SK-N-SH (cell line): ENCODE results near the gene ARHGAP8. TPM values are rescaled to one million over a fixed set of nuclear protein-coding genes. Genes with fewer than 3 reads are reported as not detected.

Source experiments
- CTCF ChIA-PET: fragments of 300-600, 350-600 bp; formaldehyde crosslinking; extraction: SDS; loops from one replicate; lab custom pipeline; 2021; lab: Yijun Ruan, JAX
- POLR2A ChIA-PET: fragments of 350-600 bp; sonication (Branson Sonifier 250); formaldehyde crosslinking; extraction: SDS; loops from one replicate; lab custom pipeline; 2020; ENCODE audit warnings: antibody characterized with exemption, inconsistent platforms; lab: Yijun Ruan, JAX
- DNase-seq: peaks from one replicate; pipeline ENCODE4 v3.0.0; 2012
- H2AFZ ChIP-seq: fragments of 200-600 bp; sonication (generic); 2 replicates; pipeline ENCODE4 v1.8.1; 2016; ENCODE audit warnings: antibody characterized with exemption, mild to moderate bottlenecking, low read depth
- H3F3A ChIP-seq: fragments of 200-600 bp; sonication (generic); replicated peaks from 2 replicates; pipeline ENCODE3; 2016; ENCODE audit warnings: antibody characterized with exemption, mild to moderate bottlenecking; ENCODE audit not compliant: insufficient read depth
- H3K27ac ChIP-seq, 2 experiments: fragments of 200-500 bp in 1 of 2; fragments of 200-600 bp in 1 of 2; sonication (Bioruptor generic) in 1 of 2; sonication (generic), shearing (Covaris generic) in 1 of 2; 2 replicates each; pipeline versions ENCODE4 v1.5.1 to v1.6.1; 2014 to 2016; ENCODE audit warnings: low read depth in 2 of 2, inconsistent platforms in 1 of 2, low read length in 1 of 2, mild to moderate bottlenecking in 1 of 2, mixed read lengths in 1 of 2
- H3K27me3 ChIP-seq: fragments of 200-600 bp; sonication (generic), shearing (Covaris generic); 2 replicates; pipeline ENCODE4 v1.6.1; 2016; ENCODE audit warnings: mixed run types; ENCODE audit not compliant: insufficient read depth
- H3K36me3 ChIP-seq, 2 experiments: fragments of 200-500 bp in 1 of 2; fragments of 200-600 bp in 1 of 2; sonication (Bioruptor generic) in 1 of 2; sonication (generic) in 1 of 2; replicated peaks in 1 of 2; 2 replicates each; pipeline versions ENCODE3 to v1.5.1; 2014 to 2016; ENCODE audit warnings: low read length in 1 of 2, mild to moderate bottlenecking in 1 of 2; ENCODE audit not compliant: insufficient read depth in 2 of 2, control insufficient read depth in 1 of 2
- H3K4me1 ChIP-seq, 2 experiments: fragments of 200-500 bp in 1 of 2; fragments of 200-600 bp in 1 of 2; sonication (Bioruptor generic) in 1 of 2; sonication (generic), shearing (Covaris generic) in 1 of 2; 2 replicates each; pipeline versions ENCODE4 v1.5.1 to v1.6.1; 2014 to 2016; ENCODE audit warnings: low read depth in 1 of 2, low read length in 1 of 2, mixed run types in 1 of 2; ENCODE audit not compliant: insufficient read depth in 2 of 2, control insufficient read depth in 1 of 2
- H3K4me2 ChIP-seq: fragments of 200-600 bp; sonication (generic), shearing (Covaris generic); 2 replicates; pipeline ENCODE4 v1.6.1; 2017; ENCODE audit warnings: mixed run types
- H3K4me3 ChIP-seq, 2 experiments: fragments of 200-500 bp in 1 of 2; fragments of 200-600 bp in 1 of 2; sonication (Bioruptor generic) in 1 of 2; sonication (generic), shearing (Covaris generic) in 1 of 2; 2 replicates each; pipeline versions ENCODE4 v1.5.1 to v1.8.1; 2014 to 2016; ENCODE audit warnings: low read depth in 2 of 2, inconsistent platforms in 1 of 2, low read length in 1 of 2, mild to moderate bottlenecking in 1 of 2, mixed read lengths in 1 of 2, moderate library complexity in 1 of 2
- H3K79me2 ChIP-seq: fragments of 200-600 bp; sonication (generic); 2 replicates; pipeline ENCODE4 v1.8.1; 2017; ENCODE audit warnings: mild to moderate bottlenecking; ENCODE audit not compliant: insufficient read depth
- H3K9ac ChIP-seq: fragments of 200-600 bp; sonication (generic); 2 replicates; pipeline ENCODE4 v1.6.1; 2017; ENCODE audit warnings: mixed run types
- H3K9me2 ChIP-seq: fragments of 200-600 bp; sonication (generic); 2 replicates; pipeline ENCODE4 v1.6.1; 2017; ENCODE audit warnings: mixed run types
- H3K9me3 ChIP-seq: fragments of 200-600 bp; sonication (generic); 2 replicates; pipeline ENCODE4 v1.6.1; 2017; ENCODE audit warnings: mixed run types, mild to moderate bottlenecking, moderate library complexity
- H4K20me1 ChIP-seq: fragments of 200-600 bp; sonication (generic); 2 replicates; pipeline ENCODE4 v1.6.1; 2017; ENCODE audit warnings: mild to moderate bottlenecking, mixed run types; ENCODE audit not compliant: insufficient read depth
- CHD2 ChIP-seq: fragments of 150-350 bp; IDR thresholded peaks from 2 replicates; pipeline ENCODE4 v1.6.1; 2018; ENCODE audit warnings: low read length; ENCODE audit not compliant: partially characterized antibody
- FOSL2 ChIP-seq: IDR thresholded peaks from 2 replicates; pipeline ENCODE4 v1.4.0; 2012; ENCODE audit warnings: low read depth, mild to moderate bottlenecking, moderate library complexity, borderline replicate concordance
- FOXM1 ChIP-seq: IDR thresholded peaks from 2 replicates; pipeline ENCODE4 v1.4.0; 2012; ENCODE audit warnings: low read depth, mild to moderate bottlenecking
- GABPA ChIP-seq: IDR thresholded peaks from 2 replicates; pipeline ENCODE4 v1.4.0; 2012; ENCODE audit warnings: low read depth, mild to moderate bottlenecking
- GATA2 ChIP-seq: sonication (generic); formaldehyde crosslinking; IDR thresholded peaks from 2 replicates; pipeline ENCODE4 v1.5.0; 2020; ENCODE audit warnings: mild to moderate bottlenecking, missing genetic modification reagents
- MEF2A ChIP-seq: IDR thresholded peaks from 2 replicates; pipeline ENCODE4 v1.4.0; 2012; ENCODE audit warnings: low read depth, borderline replicate concordance
- MXI1 ChIP-seq: IDR thresholded peaks from 2 replicates; pipeline ENCODE4 v1.6.1; 2012; ENCODE audit warnings: mild to moderate bottlenecking, low read depth, low read length, improper control_type of control experiment
- NRF1 ChIP-seq: IDR thresholded peaks from 2 replicates; pipeline ENCODE4 v1.6.1; 2012; ENCODE audit warnings: low read depth, mild to moderate bottlenecking, low read length
- POLR2AphosphoS5 ChIP-seq: IDR thresholded peaks from 2 replicates; pipeline ENCODE4 v1.6.1; 2012; ENCODE audit warnings: low read depth, low read length
- RAD21 ChIP-seq: IDR thresholded peaks from 2 replicates; pipeline ENCODE4 v1.6.1; 2012; ENCODE audit warnings: mild to moderate bottlenecking, low read length
- RFX5 ChIP-seq: IDR thresholded peaks from 2 replicates; pipeline ENCODE4 v1.6.1; 2012; ENCODE audit warnings: mild to moderate bottlenecking, improper control_type of control experiment, low read length
- TCF12 ChIP-seq: IDR thresholded peaks from 2 replicates; pipeline ENCODE4 v1.4.0; 2012
- TEAD4 ChIP-seq: IDR thresholded peaks from 2 replicates; pipeline ENCODE4 v1.4.0; 2012; ENCODE audit warnings: mild to moderate bottlenecking, borderline replicate concordance; ENCODE audit not compliant: insufficient read depth
- WGBS: methylation state at CpG from one replicate; pipeline ENCODE4 v1.1.6; 2017; ENCODE audit warnings: low lambda C conversion rate; 5-methylcytosine and 5-hydroxymethylcytosine counted together
- polyA plus RNA-seq, 3 experiments: library from polyadenylated mRNA; depleted of rRNA; stranded (reverse); fragments of >200 nt; gene quantifications; 2 replicates each; pipeline ENCODE4 v1.2.3, GENCODE V29; 2012
- TF ChIP-seq, protein P1 (sequence below): IDR thresholded peaks from 2 replicates; pipeline ENCODE4 v1.4.0; 2012; ENCODE audit warnings: low read depth, borderline replicate concordance
- TF ChIP-seq, protein P2 (sequence below): IDR thresholded peaks from 2 replicates; pipeline ENCODE4 v1.4.0; 2012; ENCODE audit warnings: low read depth, borderline replicate concordance
- TF ChIP-seq, protein P3 (sequence below): fragments of 200-600 bp; sonication (generic); IDR thresholded peaks from 2 replicates; pipeline ENCODE4 v1.6.1; 2017; ENCODE audit warnings: antibody characterized with exemption, mild to moderate bottlenecking, moderate library complexity
- TF ChIP-seq, protein P4 (sequence below): IDR thresholded peaks from 2 replicates; pipeline ENCODE4 v1.4.0; 2012; ENCODE audit warnings: low read depth
- TF ChIP-seq, protein P5 (sequence below): fragments of 150-350 bp; IDR thresholded peaks from 2 replicates; pipeline ENCODE4 v1.6.1; 2017; ENCODE audit warnings: antibody characterized with exemption, low read length, low read depth, borderline replicate concordance

Gene ARHGAP8
- polyA plus RNA-seq, 1 of the 3 experiments (the other 2 are of a cell fraction), result 0.08 TPM

DNA sequence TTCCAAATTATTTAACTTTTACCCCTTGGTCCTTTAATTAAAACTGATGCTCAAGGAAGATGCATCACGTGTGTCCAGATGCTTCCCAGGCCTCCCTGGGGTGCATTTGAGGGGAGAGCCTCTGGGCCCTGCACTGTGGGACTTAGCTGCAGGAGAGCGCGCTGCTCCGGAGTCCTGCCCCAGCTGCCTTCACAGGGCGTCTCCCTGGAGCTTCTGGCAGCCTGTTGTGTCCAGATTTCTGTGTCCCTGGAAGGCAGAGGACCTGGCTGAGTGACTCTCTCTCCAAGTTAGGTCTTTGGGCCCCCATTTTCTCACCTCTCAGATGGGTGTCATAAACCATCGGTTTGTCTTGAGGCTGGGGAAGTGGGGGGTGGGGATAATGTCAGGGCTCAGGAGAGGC is 3.0 kb downstream of the ARHGAP8 start:
- no peak overlapping the region for H2AFZ ChIP-seq
- no peaks in the 10 kb centered on the region for H3F3A ChIP-seq
- no peaks in the 10 kb centered on the region for H3K79me2 ChIP-seq
- H4K20me1 ChIP-seq, result no peaks in the 10 kb centered on the region
- 52% methylated on average over 6 of the region's 6 CpGs for WGBS
- H3K4me1 ChIP-seq, result peaks cover 2 to 4% of the 10 kb centered on the region in 2 experiments; a peak in 1 of 4 replicates
- no peak overlapping the region for H3K4me3 ChIP-seq
- no peak overlapping the region for H3K9ac ChIP-seq
- H3K4me2 ChIP-seq, result no peak overlapping the region
- no peaks in the 10 kb centered on the region for H3K9me2 ChIP-seq
- H3K36me3 ChIP-seq, result no peaks in the 10 kb centered on the region
- no peak overlapping the region for H3K27ac ChIP-seq
- POLR2A ChIA-PET, result no interaction called here
- TF ChIP-seq MXI1, result no peak
- TF ChIP-seq, protein P1, sequence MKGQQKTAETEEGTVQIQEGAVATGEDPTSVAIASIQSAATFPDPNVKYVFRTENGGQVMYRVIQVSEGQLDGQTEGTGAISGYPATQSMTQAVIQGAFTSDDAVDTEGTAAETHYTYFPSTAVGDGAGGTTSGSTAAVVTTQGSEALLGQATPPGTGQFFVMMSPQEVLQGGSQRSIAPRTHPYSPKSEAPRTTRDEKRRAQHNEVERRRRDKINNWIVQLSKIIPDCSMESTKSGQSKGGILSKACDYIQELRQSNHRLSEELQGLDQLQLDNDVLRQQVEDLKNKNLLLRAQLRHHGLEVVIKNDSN, result no peak
- no peak for TF ChIP-seq FOSL2
- no peak for TF ChIP-seq FOXM1
- TF ChIP-seq, protein P2, sequence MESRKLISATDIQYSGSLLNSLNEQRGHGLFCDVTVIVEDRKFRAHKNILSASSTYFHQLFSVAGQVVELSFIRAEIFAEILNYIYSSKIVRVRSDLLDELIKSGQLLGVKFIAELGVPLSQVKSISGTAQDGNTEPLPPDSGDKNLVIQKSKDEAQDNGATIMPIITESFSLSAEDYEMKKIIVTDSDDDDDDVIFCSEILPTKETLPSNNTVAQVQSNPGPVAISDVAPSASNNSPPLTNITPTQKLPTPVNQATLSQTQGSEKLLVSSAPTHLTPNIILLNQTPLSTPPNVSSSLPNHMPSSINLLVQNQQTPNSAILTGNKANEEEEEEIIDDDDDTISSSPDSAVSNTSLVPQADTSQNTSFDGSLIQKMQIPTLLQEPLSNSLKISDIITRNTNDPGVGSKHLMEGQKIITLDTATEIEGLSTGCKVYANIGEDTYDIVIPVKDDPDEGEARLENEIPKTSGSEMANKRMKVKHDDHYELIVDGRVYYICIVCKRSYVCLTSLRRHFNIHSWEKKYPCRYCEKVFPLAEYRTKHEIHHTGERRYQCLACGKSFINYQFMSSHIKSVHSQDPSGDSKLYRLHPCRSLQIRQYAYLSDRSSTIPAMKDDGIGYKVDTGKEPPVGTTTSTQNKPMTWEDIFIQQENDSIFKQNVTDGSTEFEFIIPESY, result no peak
- no peak for TF ChIP-seq GABPA
- TF ChIP-seq MEF2A, result no peak
- no peak for TF ChIP-seq RFX5
- TF ChIP-seq TEAD4, result no peak
- TF ChIP-seq TCF12, result no peak
- TF ChIP-seq, protein P3, sequence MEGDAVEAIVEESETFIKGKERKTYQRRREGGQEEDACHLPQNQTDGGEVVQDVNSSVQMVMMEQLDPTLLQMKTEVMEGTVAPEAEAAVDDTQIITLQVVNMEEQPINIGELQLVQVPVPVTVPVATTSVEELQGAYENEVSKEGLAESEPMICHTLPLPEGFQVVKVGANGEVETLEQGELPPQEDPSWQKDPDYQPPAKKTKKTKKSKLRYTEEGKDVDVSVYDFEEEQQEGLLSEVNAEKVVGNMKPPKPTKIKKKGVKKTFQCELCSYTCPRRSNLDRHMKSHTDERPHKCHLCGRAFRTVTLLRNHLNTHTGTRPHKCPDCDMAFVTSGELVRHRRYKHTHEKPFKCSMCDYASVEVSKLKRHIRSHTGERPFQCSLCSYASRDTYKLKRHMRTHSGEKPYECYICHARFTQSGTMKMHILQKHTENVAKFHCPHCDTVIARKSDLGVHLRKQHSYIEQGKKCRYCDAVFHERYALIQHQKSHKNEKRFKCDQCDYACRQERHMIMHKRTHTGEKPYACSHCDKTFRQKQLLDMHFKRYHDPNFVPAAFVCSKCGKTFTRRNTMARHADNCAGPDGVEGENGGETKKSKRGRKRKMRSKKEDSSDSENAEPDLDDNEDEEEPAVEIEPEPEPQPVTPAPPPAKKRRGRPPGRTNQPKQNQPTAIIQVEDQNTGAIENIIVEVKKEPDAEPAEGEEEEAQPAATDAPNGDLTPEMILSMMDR, result no peak
- TF ChIP-seq, protein P4, sequence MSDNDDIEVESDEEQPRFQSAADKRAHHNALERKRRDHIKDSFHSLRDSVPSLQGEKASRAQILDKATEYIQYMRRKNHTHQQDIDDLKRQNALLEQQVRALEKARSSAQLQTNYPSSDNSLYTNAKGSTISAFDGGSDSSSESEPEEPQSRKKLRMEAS, result no peak
- no peak for TF ChIP-seq NRF1
- TF ChIP-seq CHD2, result no peak
- no peak for TF ChIP-seq RAD21
- no peak for TF ChIP-seq GATA2 (CRISPR knock-in tag)
- TF ChIP-seq POLR2AphosphoS5, result no peak
- TF ChIP-seq, protein P5, sequence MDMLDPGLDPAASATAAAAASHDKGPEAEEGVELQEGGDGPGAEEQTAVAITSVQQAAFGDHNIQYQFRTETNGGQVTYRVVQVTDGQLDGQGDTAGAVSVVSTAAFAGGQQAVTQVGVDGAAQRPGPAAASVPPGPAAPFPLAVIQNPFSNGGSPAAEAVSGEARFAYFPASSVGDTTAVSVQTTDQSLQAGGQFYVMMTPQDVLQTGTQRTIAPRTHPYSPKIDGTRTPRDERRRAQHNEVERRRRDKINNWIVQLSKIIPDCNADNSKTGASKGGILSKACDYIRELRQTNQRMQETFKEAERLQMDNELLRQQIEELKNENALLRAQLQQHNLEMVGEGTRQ, result no peak
- no peak for DNase-seq
- CTCF ChIA-PET, result interaction anchor here (0.7 to 1.4 kb wide), 3 partner anchors 20 to 71 kb away, joined by 3 to 5 read pairs (median 3); no protein-coding TSS in a partner anchor
- no peaks in the 10 kb centered on the region for H3K27me3 ChIP-seq
- no peaks in the 10 kb centered on the region for H3K9me3 ChIP-seq
